H1 (cell line): ENCODE results near the gene SIPA1L3. TPM values are rescaled to one million over a fixed set of nuclear protein-coding genes. Genes with fewer than 3 reads are reported as not detected.

Experiments
- JUND ChIP-seq: IDR thresholded peaks from 2 replicates; pipeline ENCODE4 v1.6.1; 2011; ENCODE audit warnings: mild to moderate bottlenecking, improper control_type of control experiment, low read length
- polyA plus RNA-seq, 7 experiments: library from polyadenylated mRNA; depleted of rRNA in 3 of 7; stranded (reverse) in 5 of 7; unstranded in 2 of 7; fragments of >200 nt in 5 of 7; fragments of 200-250 nt in 2 of 7; gene quantifications; 1 replicate in 5 of 7; 2 replicates in 1 of 7; 4 replicates in 1 of 7; pipeline versions ENCODE4 v1.2.1 to v1.2.3, GENCODE V29; 2011 to 2013; ENCODE audit warnings: missing spikeins in 2 of 7, mixed read lengths in 2 of 7
- total RNA-seq: library from RNA; stranded (reverse); fragmentation: NEBNext Ultra II Directional; extraction: Animal tissue kit (Norgen Biotek cat#: 25700); gene quantifications from 2 replicates; pipeline ENCODE4 v1.2.1, GENCODE V29; 2021

Gene SIPA1L3
- total and polyA plus RNA-seq, 2 of the 8 experiments (the other 6 are each of a cell fraction or from before 2014, with no cell fraction given), result 15.0 to 54.9 TPM

DNA sequence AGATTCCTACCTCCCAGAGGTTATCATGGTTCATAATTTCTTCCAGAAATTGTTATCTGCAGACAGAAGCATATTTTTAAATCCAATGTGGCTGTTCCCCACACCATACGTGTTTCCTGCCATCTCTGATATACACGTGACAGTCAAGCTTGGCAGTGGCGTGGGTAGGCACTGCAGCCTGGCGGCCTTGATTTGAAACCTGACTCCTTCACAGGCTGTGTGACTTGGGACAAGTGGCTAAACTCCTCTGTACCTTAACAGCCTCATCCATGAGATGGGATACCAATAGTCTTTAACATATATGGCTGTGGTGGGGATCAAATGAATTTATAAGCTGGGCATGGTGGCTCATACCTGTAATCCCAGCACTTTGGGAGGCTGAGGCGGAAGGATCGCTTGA is 283.8 kb downstream of the SIPA1L3 start (continued):
- TF ChIP-seq JUND, result no peak
- TF ChIP-seq, all 59 proteins: peak for 0
